GM12878 (cell line): ENCODE measurements around the gene ZNF543. TPM values are rescaled to one million over a fixed set of nuclear protein-coding genes. Genes with fewer than 3 reads are reported as not detected.

Experiments
- ATAC-seq: fragments of 200-7000 bp; cut with Tn5 transposase; 3 replicates; pipeline ENCODE4 v1.9.1; 2020; ENCODE audit warnings: mild to moderate bottlenecking, moderate library complexity
- BruUV-seq: library from RNA; stranded (reverse); fragments of 400-500 nt; replicated peaks from 2 replicates; lab custom pipeline; 2021; lab: Mats Ljungman, UMichigan
- CTCF ChIA-PET: fragments of 300-600 bp; sonication (Branson Sonifier 250); formaldehyde crosslinking; extraction: SDS; loops from one replicate; lab custom pipeline; 2021; ENCODE audit warnings: inconsistent platforms; lab: Yijun Ruan, JAX
- POLR2A ChIA-PET: fragments of 350-600 bp; formaldehyde crosslinking; extraction: SDS; loops from one replicate; lab custom pipeline; 2021; ENCODE audit warnings: inconsistent platforms; lab: Charles Lee
- RAD21 ChIA-PET: fragments of 300-600 bp; sonication (Branson Sonifier 250); formaldehyde crosslinking; loops from one replicate; lab custom pipeline; 2023; ENCODE audit warnings: antibody characterized with exemption; ENCODE audit not compliant: unreplicated experiment; lab: Charles Lee
- SMC1A ChIA-PET: fragments of 300-600 bp; sonication (Branson Sonifier 250); formaldehyde crosslinking; loops from one replicate; lab custom pipeline; 2023; ENCODE audit not compliant: unreplicated experiment, uncharacterized antibody; lab: Charles Lee
- DNase-seq: peaks from one replicate; pipeline ENCODE4 v3.0.0-alpha.2; 2011; ENCODE audit warnings: low read depth, low spot score
- FAIRE-seq: peaks from 3 replicates; lab custom pipeline; 2011; peaks lifted over from hg19 to GRCh38; lab: Jason Lieb, UNC
- H2AFZ ChIP-seq: 2 replicates; pipeline ENCODE4 v1.6.0; 2011; ENCODE audit warnings: low read depth, low read length, control low read depth; ENCODE audit not compliant: control insufficient read depth
- H3K27ac ChIP-seq: 2 replicates; pipeline ENCODE4 v1.5.1; 2011; ENCODE audit warnings: control low read depth; ENCODE audit not compliant: control insufficient read depth, insufficient read depth
- H3K27me3 ChIP-seq, 2 experiments: replicated peaks in 1 of 2; 2 replicates each; pipeline versions ENCODE4 v1.6.0 to v1.6.1; 2011; ENCODE audit warnings: low read length in 1 of 2; ENCODE audit not compliant: control insufficient read depth in 2 of 2, insufficient read depth in 2 of 2
- H3K36me3 ChIP-seq, 2 experiments: 2 replicates each; pipeline ENCODE4 v1.5.1; 2011; ENCODE audit warnings: low read length in 1 of 2; ENCODE audit not compliant: control insufficient read depth in 2 of 2, insufficient read depth in 2 of 2
- H3K4me1 ChIP-seq: 2 replicates; pipeline ENCODE4 v1.6.1; 2011; ENCODE audit warnings: mild to moderate bottlenecking, low read length, moderate library complexity, mixed read lengths; ENCODE audit not compliant: control insufficient read depth, insufficient read depth
- H3K4me2 ChIP-seq: 2 replicates; pipeline ENCODE4 v1.6.0; 2011; ENCODE audit warnings: control low read depth; ENCODE audit not compliant: control insufficient read depth, insufficient read depth
- H3K4me3 ChIP-seq: fragments of 200-600 bp; sonication (generic); 2 replicates; pipeline ENCODE4 v1.5.1; 2016
- H3K79me2 ChIP-seq: 2 replicates; pipeline ENCODE4 v1.6.0; 2011; ENCODE audit warnings: low read length; ENCODE audit not compliant: control insufficient read depth, insufficient read depth
- H3K9ac ChIP-seq: 2 replicates; pipeline ENCODE4 v1.8.0; 2011; ENCODE audit warnings: low read length, control low read depth, mixed read lengths; ENCODE audit not compliant: control insufficient read depth, insufficient read depth
- H3K9me3 ChIP-seq: replicated peaks from 3 replicates; pipeline ENCODE4 v1.5.1; 2011; ENCODE audit warnings: mild to moderate bottlenecking, low read length; ENCODE audit not compliant: control insufficient read depth, insufficient read depth
- H4K20me1 ChIP-seq: 2 replicates; pipeline ENCODE4 v1.6.0; 2011; ENCODE audit not compliant: control insufficient read depth, insufficient read depth
- BMI1 ChIP-seq: fragments of 450-650 bp; IDR thresholded peaks from 2 replicates; pipeline ENCODE4 v1.6.1; 2016; ENCODE audit warnings: mild to moderate bottlenecking, moderate library complexity, borderline replicate concordance
- CBX5 ChIP-seq: sonication (generic); IDR thresholded peaks from 2 replicates; pipeline ENCODE4 v1.6.1; 2016; ENCODE audit warnings: low read depth, moderate library complexity, mild to moderate bottlenecking, inconsistent platforms
- IKZF1 ChIP-seq: fragments of 450-650 bp; conservative IDR thresholded peaks from 2 replicates; pipeline ENCODE4 v1.6.1; 2017; ENCODE audit warnings: antibody characterized with exemption, mild to moderate bottlenecking
- LARP7 ChIP-seq: fragments of 450-650 bp; IDR thresholded peaks from 2 replicates; pipeline ENCODE4 v1.6.1; 2017; ENCODE audit warnings: mild to moderate bottlenecking
- RB1 ChIP-seq: fragments of 450-650 bp; formaldehyde crosslinking; IDR thresholded peaks from 2 replicates; pipeline ENCODE4 v1.6.1; 2017; ENCODE audit warnings: mild to moderate bottlenecking, borderline replicate concordance
- SP1 ChIP-seq: IDR thresholded peaks from one replicate; pipeline ENCODE4 v1.6.1; 2011; ENCODE audit warnings: low read depth, low read length
- WRNIP1 ChIP-seq: IDR thresholded peaks from 2 replicates; pipeline ENCODE4 v1.6.1; 2011; ENCODE audit warnings: low read depth, low read length, improper control_type of control experiment, borderline replicate concordance
- ZNF217 ChIP-seq: fragments of 450-650 bp; IDR thresholded peaks from 2 replicates; pipeline ENCODE4 v1.6.1; 2017; ENCODE audit warnings: antibody characterized with exemption, mild to moderate bottlenecking
- ZNF274 ChIP-seq: IDR thresholded peaks from one replicate; pipeline ENCODE4 v1.8.0; 2011; ENCODE audit not compliant: insufficient read length, insufficient read depth
- ZNF384 ChIP-seq: IDR thresholded peaks from 2 replicates; pipeline ENCODE4 v1.6.1; 2012; ENCODE audit warnings: low read depth, mild to moderate bottlenecking, low read length, improper control_type of control experiment, borderline replicate concordance
- WGBS: methylation state at CpG from one replicate; pipeline ENCODE4 v1.1.6; 2016; ENCODE audit warnings: low lambda C conversion rate; ENCODE audit not compliant: insufficient replicate concordance, insufficient coverage; ENCODE audit errors: missing lambda C conversion rate; 5-methylcytosine and 5-hydroxymethylcytosine counted together
- in situ Hi-C: fragments of 300-500 bp; cut with MboI; formaldehyde crosslinking; loops from 9 replicates; pipeline ENCODE4 v1.14.3; 2018; ENCODE audit warnings: mixed read lengths
- intact Hi-C: fragments of 100-400 bp; cut with micrococcal nuclease; formaldehyde crosslinking; loops from one replicate; pipeline ENCODE4 v1.14.2; 2022; ENCODE audit not compliant: unreplicated experiment
- polyA plus RNA-seq, 11 experiments: library from polyadenylated mRNA; depleted of rRNA in 4 of 11; unstranded in 6 of 11; stranded (reverse) in 5 of 11; fragments of >200 nt; fragmentation: Nextera tagmentation in 4 of 11; fragmentation: Illumina TruSeq in 1 of 11; extraction: Ambion mirVana in 4 of 11; extraction: Trizol in 1 of 11; gene quantifications; 1 replicate in 1 of 11; 2 replicates in 10 of 11; pipeline versions ENCODE4 v1.2.1 to v1.2.3, GENCODE V29; 2011 to 2016; ENCODE audit warnings: inconsistent platforms in 2 of 11, missing spikeins in 2 of 11, low read depth in 1 of 11
- total RNA-seq, 4 experiments: library from RNA; depleted of rRNA in 3 of 4; stranded (reverse); fragments of >200 nt in 3 of 4; fragmentation: Illumina TruSeq in 1 of 4; extraction: Trizol in 1 of 4; gene quantifications; 2 replicates each; pipeline versions ENCODE4 v1.2.1 to v1.2.3, GENCODE V29; 2013 to 2021
- TF ChIP-seq, protein P1 (sequence below), 3 experiments: IDR thresholded peaks in 2 of 3; conservative IDR thresholded peaks in 1 of 3; 2 replicates each; pipeline ENCODE4 v1.5.1; 2011; ENCODE audit warnings: low read depth in 3 of 3, low read length in 3 of 3, mild to moderate bottlenecking in 3 of 3, control low read depth in 2 of 3, moderate library complexity in 2 of 3, inconsistent platforms in 1 of 3, mixed read lengths in 1 of 3; ENCODE audit not compliant: control insufficient read depth in 2 of 3, insufficient read depth in 1 of 3; ENCODE audit errors: extremely low read depth in 1 of 3
- TF ChIP-seq, protein P2 (sequence below): fragments of 150-350 bp; IDR thresholded peaks from 2 replicates; pipeline ENCODE4 v1.6.1; 2014; ENCODE audit warnings: mild to moderate bottlenecking, low read depth, low read length
- TF ChIP-seq, protein P3 (sequence below): fragments of 450-650 bp; IDR thresholded peaks from 2 replicates; pipeline ENCODE4 v1.6.1; 2014; ENCODE audit warnings: mild to moderate bottlenecking
- TF ChIP-seq, protein P4 (sequence below): IDR thresholded peaks from 2 replicates; pipeline ENCODE4 v1.6.1; 2012; ENCODE audit warnings: low read length, inconsistent platforms

The ZNF543 gene
- total and polyA plus RNA-seq, 10 of the 15 experiments (the other 5 are each of a cell fraction or from before 2014, with no cell fraction given): 0.53 to 9.0 (median 3.5) TPM

DNA sequence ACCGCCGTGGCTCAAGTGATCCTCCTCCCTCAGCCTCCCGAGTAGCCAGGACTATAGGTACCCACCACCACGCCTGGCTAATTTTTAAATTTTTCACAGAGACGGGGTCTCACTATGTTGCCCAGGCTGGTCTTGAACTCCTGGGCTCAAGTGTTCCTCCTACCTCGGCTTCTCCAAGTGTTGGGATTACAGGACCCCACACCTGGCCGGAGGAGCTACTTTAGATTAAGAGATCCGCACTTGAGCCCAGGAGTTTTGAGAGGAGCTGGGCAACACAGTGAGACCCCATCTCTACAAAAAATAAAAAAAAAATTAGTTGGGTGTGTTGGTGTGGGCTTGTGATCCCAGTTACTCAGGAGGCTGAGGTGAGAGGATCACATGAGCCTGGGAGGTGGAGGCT lies 49.0 kb upstream of the ZNF543 start:
- no peak for FAIRE-seq
- no peak overlapping the region for H3K4me2 ChIP-seq
- POLR2A ChIA-PET: interaction anchor here (1.2 kb wide), 1 partner anchor 16 kb away, joined by 7 read pairs; no protein-coding TSS in a partner anchor

More for the DNA sequence above, 49.0 kb upstream of the ZNF543 start:
- no peaks in the 10 kb centered on the region for H3K27me3 ChIP-seq
- H3K9me3 ChIP-seq: no peaks in the 10 kb centered on the region; the same call in 2 of the 3 replicates
- no peak overlapping the region for H3K27ac ChIP-seq
- no peak overlapping the region for H2AFZ ChIP-seq
- ChIA-PET RAD21 (no interaction called here), SMC1A (interaction anchor here (1.1 kb wide), 1 partner anchor 24 kb away, joined by 3 read pairs; no protein-coding TSS in a partner anchor), CTCF (no interaction called here)
- DNase-seq (no peak), ATAC-seq (no peak)
- no peaks in the 10 kb centered on the region for H4K20me1 ChIP-seq
- H3K79me2 ChIP-seq: no peaks in the 10 kb centered on the region; the same call in 1 of the 2 replicates
- intact Hi-C loops: no loop called here
- no peak overlapping the region for H3K4me3 ChIP-seq
- H3K9ac ChIP-seq: no peak overlapping the region
- H3K4me1 ChIP-seq: peaks cover 29% of the 10 kb centered on the region
- in situ Hi-C loops: no loop called here
- H3K36me3 ChIP-seq: no peaks in the 10 kb centered on the region
- TF ChIP-seq LARP7 (no peak), ZNF217 (no peak), CBX5 (no peak), IKZF1 (no peak), ZNF274 (no peak), RB1 (no peak), WRNIP1 (no peak), BMI1 (no peak), ZNF384 (no peak), SP1 (no peak)
- TF ChIP-seq, protein P1, sequence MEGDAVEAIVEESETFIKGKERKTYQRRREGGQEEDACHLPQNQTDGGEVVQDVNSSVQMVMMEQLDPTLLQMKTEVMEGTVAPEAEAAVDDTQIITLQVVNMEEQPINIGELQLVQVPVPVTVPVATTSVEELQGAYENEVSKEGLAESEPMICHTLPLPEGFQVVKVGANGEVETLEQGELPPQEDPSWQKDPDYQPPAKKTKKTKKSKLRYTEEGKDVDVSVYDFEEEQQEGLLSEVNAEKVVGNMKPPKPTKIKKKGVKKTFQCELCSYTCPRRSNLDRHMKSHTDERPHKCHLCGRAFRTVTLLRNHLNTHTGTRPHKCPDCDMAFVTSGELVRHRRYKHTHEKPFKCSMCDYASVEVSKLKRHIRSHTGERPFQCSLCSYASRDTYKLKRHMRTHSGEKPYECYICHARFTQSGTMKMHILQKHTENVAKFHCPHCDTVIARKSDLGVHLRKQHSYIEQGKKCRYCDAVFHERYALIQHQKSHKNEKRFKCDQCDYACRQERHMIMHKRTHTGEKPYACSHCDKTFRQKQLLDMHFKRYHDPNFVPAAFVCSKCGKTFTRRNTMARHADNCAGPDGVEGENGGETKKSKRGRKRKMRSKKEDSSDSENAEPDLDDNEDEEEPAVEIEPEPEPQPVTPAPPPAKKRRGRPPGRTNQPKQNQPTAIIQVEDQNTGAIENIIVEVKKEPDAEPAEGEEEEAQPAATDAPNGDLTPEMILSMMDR (IDR thresholded peaks at IDR 0.05 in 2 of 3, conservative IDR thresholded peaks at IDR 0.05 in 1 of 3; ENCODE audit: control insufficient read depth in 2 of 3, extremely low read depth in 1 of 3, insufficient read depth in 1 of 3, low read depth in 3 of 3, low read length in 3 of 3): no peak
- TF ChIP-seq, protein P2, sequence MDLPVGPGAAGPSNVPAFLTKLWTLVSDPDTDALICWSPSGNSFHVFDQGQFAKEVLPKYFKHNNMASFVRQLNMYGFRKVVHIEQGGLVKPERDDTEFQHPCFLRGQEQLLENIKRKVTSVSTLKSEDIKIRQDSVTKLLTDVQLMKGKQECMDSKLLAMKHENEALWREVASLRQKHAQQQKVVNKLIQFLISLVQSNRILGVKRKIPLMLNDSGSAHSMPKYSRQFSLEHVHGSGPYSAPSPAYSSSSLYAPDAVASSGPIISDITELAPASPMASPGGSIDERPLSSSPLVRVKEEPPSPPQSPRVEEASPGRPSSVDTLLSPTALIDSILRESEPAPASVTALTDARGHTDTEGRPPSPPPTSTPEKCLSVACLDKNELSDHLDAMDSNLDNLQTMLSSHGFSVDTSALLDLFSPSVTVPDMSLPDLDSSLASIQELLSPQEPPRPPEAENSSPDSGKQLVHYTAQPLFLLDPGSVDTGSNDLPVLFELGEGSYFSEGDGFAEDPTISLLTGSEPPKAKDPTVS: no peak
- TF ChIP-seq, protein P3, sequence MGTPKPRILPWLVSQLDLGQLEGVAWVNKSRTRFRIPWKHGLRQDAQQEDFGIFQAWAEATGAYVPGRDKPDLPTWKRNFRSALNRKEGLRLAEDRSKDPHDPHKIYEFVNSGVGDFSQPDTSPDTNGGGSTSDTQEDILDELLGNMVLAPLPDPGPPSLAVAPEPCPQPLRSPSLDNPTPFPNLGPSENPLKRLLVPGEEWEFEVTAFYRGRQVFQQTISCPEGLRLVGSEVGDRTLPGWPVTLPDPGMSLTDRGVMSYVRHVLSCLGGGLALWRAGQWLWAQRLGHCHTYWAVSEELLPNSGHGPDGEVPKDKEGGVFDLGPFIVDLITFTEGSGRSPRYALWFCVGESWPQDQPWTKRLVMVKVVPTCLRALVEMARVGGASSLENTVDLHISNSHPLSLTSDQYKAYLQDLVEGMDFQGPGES: no peak
- TF ChIP-seq, protein P4, sequence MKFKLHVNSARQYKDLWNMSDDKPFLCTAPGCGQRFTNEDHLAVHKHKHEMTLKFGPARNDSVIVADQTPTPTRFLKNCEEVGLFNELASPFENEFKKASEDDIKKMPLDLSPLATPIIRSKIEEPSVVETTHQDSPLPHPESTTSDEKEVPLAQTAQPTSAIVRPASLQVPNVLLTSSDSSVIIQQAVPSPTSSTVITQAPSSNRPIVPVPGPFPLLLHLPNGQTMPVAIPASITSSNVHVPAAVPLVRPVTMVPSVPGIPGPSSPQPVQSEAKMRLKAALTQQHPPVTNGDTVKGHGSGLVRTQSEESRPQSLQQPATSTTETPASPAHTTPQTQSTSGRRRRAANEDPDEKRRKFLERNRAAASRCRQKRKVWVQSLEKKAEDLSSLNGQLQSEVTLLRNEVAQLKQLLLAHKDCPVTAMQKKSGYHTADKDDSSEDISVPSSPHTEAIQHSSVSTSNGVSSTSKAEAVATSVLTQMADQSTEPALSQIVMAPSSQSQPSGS: no peak
- 98% methylated on average over 8 of the region's 8 CpGs for WGBS
- no TSS peak for BruUV-seq
